OCI-LY1 (cell line): ENCODE data around the gene B4GALT2.

ENCODE experiments used
- EZH2 ChIP-seq: fragments of 200-600 bp; sonication (generic), shearing (Covaris generic); IDR thresholded peaks from 2 replicates; pipeline ENCODE4 v1.8.0; 2017; ENCODE audit warnings: borderline replicate concordance, mixed run types, mild to moderate bottlenecking, antibody characterized with exemption, low read length, moderate library complexity, mixed read lengths
- TF ChIP-seq, protein P1 (sequence below): fragments of 200-600 bp; sonication (generic), shearing (Covaris generic); IDR thresholded peaks from 2 replicates; pipeline ENCODE4 v1.5.1; 2017; ENCODE audit warnings: mild to moderate bottlenecking, antibody characterized with exemption, low read length, moderate library complexity, mixed read lengths

DNA sequence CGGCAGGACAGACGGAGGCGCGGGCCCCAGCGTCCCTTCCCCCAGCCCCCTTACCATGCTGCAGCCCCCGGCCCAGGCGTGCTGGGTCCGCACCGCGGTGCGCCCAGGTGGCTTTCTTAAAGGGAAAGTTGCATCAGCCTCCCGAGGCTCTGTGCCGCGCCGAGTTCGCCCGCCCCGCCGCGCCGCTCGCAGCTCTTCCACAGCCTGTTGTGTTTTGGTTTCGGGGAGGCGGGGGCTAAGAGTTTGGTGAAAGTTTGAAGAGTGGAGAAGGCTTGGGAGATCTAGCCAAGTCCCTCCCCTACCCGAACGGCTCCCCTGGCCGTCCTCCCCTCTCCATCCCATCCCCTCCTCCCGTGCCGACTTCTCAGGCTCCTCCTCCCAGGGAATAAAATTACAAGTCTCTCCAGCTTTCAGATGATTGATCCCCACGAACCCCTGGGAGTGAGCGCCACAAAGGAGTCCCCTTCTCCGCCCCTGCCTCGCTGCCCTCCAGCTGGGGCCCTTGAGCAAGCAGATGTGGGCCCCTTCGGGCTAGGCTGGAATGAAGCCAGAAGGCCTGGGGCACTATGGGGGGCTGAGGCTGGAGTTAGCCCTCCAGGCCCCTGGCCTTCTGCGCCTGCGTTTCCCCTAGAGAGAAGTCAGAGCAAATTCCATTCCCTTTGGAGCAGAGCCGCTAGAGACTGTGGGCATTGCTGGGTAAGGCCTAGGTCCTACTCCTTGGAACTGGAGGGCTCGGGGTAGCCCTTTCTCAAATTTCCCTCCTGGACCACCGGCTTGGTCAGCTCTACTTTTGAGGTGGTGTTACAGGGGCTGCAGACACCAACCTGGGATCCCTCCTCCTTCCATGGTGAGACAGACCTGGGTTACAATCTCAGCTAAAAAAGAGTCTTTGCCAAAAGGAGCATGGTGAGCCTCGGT lies 52.5 kb downstream of the B4GALT2 start, which contains the start of gene SLC6A9:
- TF ChIP-seq, protein P1, sequence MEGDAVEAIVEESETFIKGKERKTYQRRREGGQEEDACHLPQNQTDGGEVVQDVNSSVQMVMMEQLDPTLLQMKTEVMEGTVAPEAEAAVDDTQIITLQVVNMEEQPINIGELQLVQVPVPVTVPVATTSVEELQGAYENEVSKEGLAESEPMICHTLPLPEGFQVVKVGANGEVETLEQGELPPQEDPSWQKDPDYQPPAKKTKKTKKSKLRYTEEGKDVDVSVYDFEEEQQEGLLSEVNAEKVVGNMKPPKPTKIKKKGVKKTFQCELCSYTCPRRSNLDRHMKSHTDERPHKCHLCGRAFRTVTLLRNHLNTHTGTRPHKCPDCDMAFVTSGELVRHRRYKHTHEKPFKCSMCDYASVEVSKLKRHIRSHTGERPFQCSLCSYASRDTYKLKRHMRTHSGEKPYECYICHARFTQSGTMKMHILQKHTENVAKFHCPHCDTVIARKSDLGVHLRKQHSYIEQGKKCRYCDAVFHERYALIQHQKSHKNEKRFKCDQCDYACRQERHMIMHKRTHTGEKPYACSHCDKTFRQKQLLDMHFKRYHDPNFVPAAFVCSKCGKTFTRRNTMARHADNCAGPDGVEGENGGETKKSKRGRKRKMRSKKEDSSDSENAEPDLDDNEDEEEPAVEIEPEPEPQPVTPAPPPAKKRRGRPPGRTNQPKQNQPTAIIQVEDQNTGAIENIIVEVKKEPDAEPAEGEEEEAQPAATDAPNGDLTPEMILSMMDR: no peak
- TF ChIP-seq EZH2: no peak
